ENCODE measurements around the gene JCHAIN.
"Not testable (repeated sequence)": the region's sequence is repeated elsewhere in the genome, so short reads cannot be mapped to it uniquely, and the experiment has no call there.

The JCHAIN gene

DNA sequence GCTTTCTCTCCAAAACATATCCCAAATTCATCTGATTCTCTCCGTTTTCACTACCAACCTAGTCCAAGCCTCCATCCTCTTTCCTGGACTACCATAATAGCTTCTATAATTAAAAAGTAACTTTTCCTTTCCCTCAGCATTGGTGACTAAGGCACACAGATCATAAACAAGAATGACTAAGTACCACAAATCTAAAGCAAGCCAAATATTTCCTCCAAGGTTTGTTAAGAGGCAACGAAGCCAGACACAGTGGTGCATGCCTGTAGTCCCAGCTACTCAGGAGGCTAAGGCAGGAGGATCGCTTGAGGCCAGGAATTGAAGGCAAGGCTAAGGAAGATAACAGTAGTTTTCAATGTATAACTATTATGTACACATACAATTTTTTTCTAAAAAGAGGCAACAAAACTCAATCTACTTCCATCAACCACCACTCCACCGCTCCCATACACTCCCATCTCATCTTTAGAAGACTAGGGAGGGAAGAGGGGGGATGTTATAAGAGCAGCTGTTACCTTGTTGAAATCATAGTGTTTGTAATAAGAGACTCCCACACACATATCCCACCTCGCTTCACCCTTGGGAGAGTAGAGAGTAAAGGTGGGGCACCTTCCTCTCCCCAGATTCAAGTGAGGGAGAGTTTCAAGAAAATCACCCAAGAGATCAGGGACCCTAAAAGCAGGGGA is 4.2 kb upstream of the JCHAIN start:
- Histone ChIP-seq H3K4me3 (ENCODE audit: control insufficient read depth in 1 of 7, extremely low read depth in 1 of 7, insufficient read depth in 4 of 7, low read depth in 2 of 7, low read length in 6 of 7) (no peak overlapping the region), H3K27me3 (replicated peaks in 2 of 5; ENCODE audit: control insufficient read depth in 4 of 5, insufficient read depth in 5 of 5, low read length in 4 of 5) (no peaks in the 10 kb centered on the region), H3K9me3 (ENCODE audit: control extremely low read depth in 1 of 5, control insufficient read depth in 4 of 5, insufficient read depth in 2 of 5, low read depth in 1 of 5, low read length in 4 of 5) (no peaks in the 10 kb centered on the region), H3K4me1 (ENCODE audit: control extremely low read depth in 1 of 4, control insufficient read depth in 4 of 4, insufficient read depth in 4 of 4, low read length in 3 of 4) (peaks cover 0 to 28% (median 4%) of the 10 kb centered on the region in 4 experiments), H3K36me3 (ENCODE audit: control insufficient read depth in 4 of 4, insufficient read depth in 4 of 4, low read length in 3 of 4) (no peaks in the 10 kb centered on the region), H3K27ac (ENCODE audit: insufficient read depth in 1 of 2, low read depth in 1 of 2, low read length in 2 of 2, poor library complexity in 1 of 2, severe bottlenecking in 2 of 2) (no peak overlapping the region)
- POLR2A ChIA-PET = no interaction called here
- CTCF ChIA-PET = interaction anchor here (1.2 kb wide), 1 partner anchor 15 kb away, joined by 3 read pairs; no protein-coding TSS in a partner anchor
- no peak for DNase-seq
- 70% methylated on average over 2 of the region's 5 CpGs for WGBS (ENCODE audit: insufficient coverage)

DNA sequence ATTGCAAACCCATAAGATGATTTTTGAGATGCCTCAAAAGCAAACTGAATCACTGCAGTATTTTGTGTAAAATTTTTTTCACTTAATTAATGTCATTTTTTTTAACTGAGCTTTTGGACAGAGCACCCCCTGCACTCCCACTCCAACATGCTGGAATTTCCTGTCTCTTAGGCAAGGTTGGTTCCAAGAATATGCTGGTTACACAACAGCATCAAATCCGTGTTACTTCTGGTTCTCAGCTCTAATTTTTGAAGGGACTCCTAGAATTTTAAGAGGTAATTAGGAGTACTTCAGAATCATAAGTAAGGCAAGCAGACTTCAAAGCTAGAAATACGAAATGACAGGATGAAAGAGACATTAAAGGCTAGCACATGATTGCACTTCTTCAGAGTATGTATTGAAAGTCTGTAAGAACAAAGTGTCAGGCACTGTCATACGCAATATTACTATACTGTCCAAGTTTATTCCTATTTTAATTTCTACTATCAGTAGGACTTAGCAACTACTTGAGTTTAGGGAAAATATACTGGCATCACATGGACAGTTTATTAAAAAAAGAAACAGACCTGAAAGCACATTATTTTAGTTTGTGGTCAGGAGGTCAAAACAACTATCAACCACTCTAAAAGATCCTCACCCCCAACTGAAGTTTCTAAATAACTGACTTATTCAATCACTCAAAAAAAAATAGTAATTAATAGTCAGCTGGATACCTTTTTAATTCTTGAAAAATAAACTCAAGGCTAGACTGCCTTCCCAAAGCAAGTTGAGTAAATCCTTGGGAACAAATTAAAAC is 1.6 kb upstream of the JCHAIN start:
- Histone ChIP-seq H3K27ac (ENCODE audit: insufficient read depth in 1 of 2, low read depth in 1 of 2, low read length in 2 of 2, poor library complexity in 1 of 2, severe bottlenecking in 2 of 2) (no peak overlapping the region), H3K4me3 (ENCODE audit: control insufficient read depth in 1 of 7, extremely low read depth in 1 of 7, insufficient read depth in 4 of 7, low read depth in 2 of 7, low read length in 6 of 7) (no peak overlapping the region), H3K36me3 (ENCODE audit: control insufficient read depth in 4 of 4, insufficient read depth in 4 of 4, low read length in 3 of 4) (no peaks in the 10 kb centered on the region), H3K4me1 (ENCODE audit: control extremely low read depth in 1 of 4, control insufficient read depth in 4 of 4, insufficient read depth in 4 of 4, low read length in 3 of 4) (peaks cover 0 to 26% (median 4%) of the 10 kb centered on the region in 4 experiments), H3K27me3 (replicated peaks in 2 of 5; ENCODE audit: control insufficient read depth in 4 of 5, insufficient read depth in 5 of 5, low read length in 4 of 5) (no peaks in the 10 kb centered on the region), H3K9me3 (ENCODE audit: control extremely low read depth in 1 of 5, control insufficient read depth in 4 of 5, insufficient read depth in 2 of 5, low read depth in 1 of 5, low read length in 4 of 5) (no peaks in the 10 kb centered on the region)
- POLR2A ChIA-PET = interaction anchor here (0.6 kb wide), 1 partner anchor 19 kb away, joined by 3 read pairs; no protein-coding TSS in a partner anchor
- CTCF ChIA-PET = interaction anchor here (0.5 to 1.3 kb wide), 3 partner anchors 10 to 246 kb away, joined by 3 to 5 read pairs (median 3); no protein-coding TSS in a partner anchor
- WGBS (ENCODE audit: insufficient coverage) = 86% methylated on average over 2 of the region's 3 CpGs
- DNase-seq = no peak

DNA sequence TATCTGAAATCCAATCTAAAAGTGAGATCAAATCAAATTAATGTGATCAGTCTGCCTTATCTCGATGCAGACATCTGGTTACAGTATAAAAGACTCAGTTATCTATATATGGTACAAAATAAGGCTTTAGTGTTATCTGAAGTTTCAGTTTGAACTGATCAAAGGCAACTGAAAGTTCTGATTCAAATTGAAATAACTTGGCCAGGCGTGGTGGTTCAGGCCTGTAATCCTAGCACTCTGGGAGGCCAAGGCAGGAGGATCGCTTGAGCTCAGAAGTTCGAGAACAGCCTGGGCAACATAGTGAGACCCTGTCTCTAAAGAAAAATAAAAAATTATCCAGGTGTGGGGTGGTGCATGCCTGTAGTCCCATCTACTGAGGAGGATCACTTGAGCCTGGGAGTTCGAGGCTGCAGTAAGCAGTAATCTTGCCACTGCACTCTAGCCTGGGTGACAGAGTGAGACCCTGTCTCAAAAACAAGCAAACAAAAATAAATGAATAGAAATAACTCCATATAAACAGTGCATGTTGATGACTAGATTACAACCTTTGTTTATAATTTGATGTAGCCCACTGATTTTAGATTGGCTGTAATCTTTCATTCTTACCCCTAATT is 4.9 kb downstream of the JCHAIN start:
- POLR2A ChIA-PET; H3K27me3 ChIP-seq (replicated peaks in 2 of 5; ENCODE audit: control insufficient read depth in 4 of 5, insufficient read depth in 5 of 5, low read length in 4 of 5); DNase-seq; H3K9me3 ChIP-seq (ENCODE audit: control extremely low read depth in 1 of 5, control insufficient read depth in 4 of 5, insufficient read depth in 2 of 5, low read depth in 1 of 5, low read length in 4 of 5); H3K36me3 ChIP-seq (ENCODE audit: control insufficient read depth in 4 of 4, insufficient read depth in 4 of 4, low read length in 3 of 4); H3K27ac ChIP-seq (ENCODE audit: insufficient read depth in 1 of 2, low read depth in 1 of 2, low read length in 2 of 2, poor library complexity in 1 of 2, severe bottlenecking in 2 of 2): not testable (repeated sequence)
- Histone ChIP-seq H3K4me3 (ENCODE audit: control insufficient read depth in 1 of 7, extremely low read depth in 1 of 7, insufficient read depth in 4 of 7, low read depth in 2 of 7, low read length in 6 of 7) (peak overlapping the region in 1 of 7 experiments; percentile 23), H3K4me1 (ENCODE audit: control extremely low read depth in 1 of 4, control insufficient read depth in 4 of 4, insufficient read depth in 4 of 4, low read length in 3 of 4) (peaks cover 0 to 22% (median 1%) of the 10 kb centered on the region in 4 experiments)
- CTCF ChIA-PET = interaction anchor here (1.0 to 1.2 kb wide), 3 partner anchors 9 to 61 kb away, joined by 3 read pairs; no protein-coding TSS in a partner anchor
- 91% methylated on average over 3 of the region's 5 CpGs for WGBS (ENCODE audit: insufficient coverage)

DNA sequence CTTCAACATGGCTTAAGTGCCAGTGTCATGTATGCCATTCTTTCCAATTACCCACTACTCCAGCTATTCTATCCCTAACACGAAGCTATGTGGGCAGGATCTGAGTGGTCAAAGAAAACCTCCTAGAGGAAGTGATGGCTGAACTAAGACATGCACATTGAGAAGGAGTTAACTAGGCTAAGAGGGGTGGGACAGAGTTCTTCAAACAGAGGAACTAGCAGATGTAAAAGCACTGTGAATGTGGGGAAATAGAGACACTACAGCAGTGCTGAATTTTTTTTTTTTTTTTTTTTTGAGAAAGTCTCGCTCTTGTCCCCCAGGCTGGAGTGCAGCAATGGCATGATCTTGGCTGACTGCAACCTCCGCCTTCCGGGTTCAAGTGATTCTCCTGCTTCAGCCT is 6.2 kb downstream of the JCHAIN start:
- POLR2A ChIA-PET = no interaction called here
- Histone ChIP-seq H3K4me3 (ENCODE audit: control insufficient read depth in 1 of 7, extremely low read depth in 1 of 7, insufficient read depth in 4 of 7, low read depth in 2 of 7, low read length in 6 of 7) (no peak overlapping the region), H3K27me3 (replicated peaks in 2 of 5; ENCODE audit: control insufficient read depth in 4 of 5, insufficient read depth in 5 of 5, low read length in 4 of 5) (no peaks in the 10 kb centered on the region), H3K36me3 (ENCODE audit: control insufficient read depth in 4 of 4, insufficient read depth in 4 of 4, low read length in 3 of 4) (no peaks in the 10 kb centered on the region), H3K4me1 (ENCODE audit: control extremely low read depth in 1 of 4, control insufficient read depth in 4 of 4, insufficient read depth in 4 of 4, low read length in 3 of 4) (peaks cover 0 to 18% (median 0%) of the 10 kb centered on the region in 4 experiments), H3K27ac (ENCODE audit: insufficient read depth in 1 of 2, low read depth in 1 of 2, low read length in 2 of 2, poor library complexity in 1 of 2, severe bottlenecking in 2 of 2) (no peak overlapping the region), H3K9me3 (ENCODE audit: control extremely low read depth in 1 of 5, control insufficient read depth in 4 of 5, insufficient read depth in 2 of 5, low read depth in 1 of 5, low read length in 4 of 5) (no peaks in the 10 kb centered on the region)
- WGBS (ENCODE audit: insufficient coverage) = no CpG with 5 or more reads among the region's 4 CpGs
- CTCF ChIA-PET = interaction anchor here (0.7 to 1.4 kb wide), 3 partner anchors 38 to 77 kb away, joined by 3 read pairs; no protein-coding TSS in a partner anchor
- no peak for DNase-seq

DNA sequence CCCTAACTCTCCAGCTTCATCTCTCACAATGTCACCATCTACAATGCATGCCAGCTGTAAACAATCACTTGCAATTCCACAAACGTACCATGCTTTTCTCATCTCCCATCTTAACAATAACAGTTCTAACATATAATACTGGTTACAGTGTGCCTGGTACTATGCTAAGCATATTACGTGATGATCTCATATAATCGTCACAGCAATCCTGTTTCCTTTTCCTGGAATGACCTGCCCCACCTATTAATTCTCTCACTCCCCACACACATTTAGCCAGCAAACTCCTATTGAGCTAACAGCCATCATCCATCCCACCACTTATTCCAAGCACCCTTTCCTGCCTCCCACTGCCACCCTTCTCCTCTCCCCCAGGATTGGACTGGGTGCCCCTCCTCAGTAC is 7.9 kb downstream of the JCHAIN start:
- H3K27ac ChIP-seq (ENCODE audit: insufficient read depth in 1 of 2, low read depth in 1 of 2, low read length in 2 of 2, poor library complexity in 1 of 2, severe bottlenecking in 2 of 2) = no peak overlapping the region
- H3K4me1 ChIP-seq (ENCODE audit: control extremely low read depth in 1 of 4, control insufficient read depth in 4 of 4, insufficient read depth in 4 of 4, low read length in 3 of 4) = peaks cover 0 to 18% (median 0%) of the 10 kb centered on the region in 4 experiments
- peaks cover 0 to 4% (median 0%) of the 10 kb centered on the region in 4 experiments for H3K36me3 ChIP-seq (ENCODE audit: control insufficient read depth in 4 of 4, insufficient read depth in 4 of 4, low read length in 3 of 4)
- no peaks in the 10 kb centered on the region for H3K9me3 ChIP-seq (ENCODE audit: control extremely low read depth in 1 of 5, control insufficient read depth in 4 of 5, insufficient read depth in 2 of 5, low read depth in 1 of 5, low read length in 4 of 5)
- 80% methylated on average over 3 of the region's 3 CpGs for WGBS (ENCODE audit: insufficient coverage)
- no peak for DNase-seq
- CTCF ChIA-PET = interaction anchor here (1.6 kb wide), 1 partner anchor 9 kb away, joined by 5 read pairs; no protein-coding TSS in a partner anchor
- POLR2A ChIA-PET = no interaction called here
- no peaks in the 10 kb centered on the region for H3K27me3 ChIP-seq (replicated peaks in 2 of 5; ENCODE audit: control insufficient read depth in 4 of 5, insufficient read depth in 5 of 5, low read length in 4 of 5)
- no peak overlapping the region for H3K4me3 ChIP-seq (ENCODE audit: control insufficient read depth in 1 of 7, extremely low read depth in 1 of 7, insufficient read depth in 4 of 7, low read depth in 2 of 7, low read length in 6 of 7)

DNA sequence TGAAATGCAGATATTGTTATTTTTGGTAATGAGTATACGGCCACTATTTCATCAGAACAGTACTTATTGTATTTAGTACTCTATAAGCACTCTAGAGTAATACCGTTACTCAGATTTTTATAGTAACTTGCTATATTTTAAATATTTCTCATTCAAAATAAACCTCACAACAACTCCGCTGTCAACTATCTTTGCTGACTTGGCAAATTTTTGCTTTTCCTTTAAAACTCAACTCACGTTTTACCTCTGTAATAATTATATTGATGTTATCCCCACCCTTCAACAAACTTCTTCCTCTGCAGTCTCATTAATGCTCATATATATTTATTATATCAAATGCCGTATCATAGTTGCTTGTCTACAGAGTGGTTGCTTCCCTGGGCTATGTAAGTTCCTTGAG is 9.0 kb downstream of the JCHAIN start:
- ChIA-PET POLR2A (no interaction called here), CTCF (interaction anchor here (1.0 to 1.6 kb wide), 2 partner anchors 10 to 20 kb away, joined by 5 read pairs; no protein-coding TSS in a partner anchor)
- Histone ChIP-seq H3K27ac (ENCODE audit: insufficient read depth in 1 of 2, low read depth in 1 of 2, low read length in 2 of 2, poor library complexity in 1 of 2, severe bottlenecking in 2 of 2) (no peak overlapping the region), H3K9me3 (ENCODE audit: control extremely low read depth in 1 of 5, control insufficient read depth in 4 of 5, insufficient read depth in 2 of 5, low read depth in 1 of 5, low read length in 4 of 5) (no peaks in the 10 kb centered on the region), H3K4me3 (ENCODE audit: control insufficient read depth in 1 of 7, extremely low read depth in 1 of 7, insufficient read depth in 4 of 7, low read depth in 2 of 7, low read length in 6 of 7) (no peak overlapping the region), H3K27me3 (replicated peaks in 2 of 5; ENCODE audit: control insufficient read depth in 4 of 5, insufficient read depth in 5 of 5, low read length in 4 of 5) (no peaks in the 10 kb centered on the region), H3K4me1 (ENCODE audit: control extremely low read depth in 1 of 4, control insufficient read depth in 4 of 4, insufficient read depth in 4 of 4, low read length in 3 of 4) (peaks cover 0 to 18% (median 0%) of the 10 kb centered on the region in 4 experiments), H3K36me3 (ENCODE audit: control insufficient read depth in 4 of 4, insufficient read depth in 4 of 4, low read length in 3 of 4) (peaks cover 0 to 4% (median 0%) of the 10 kb centered on the region in 4 experiments)
- DNase-seq = no peak
- 100% methylated on average over 2 of the region's 5 CpGs for WGBS (ENCODE audit: insufficient coverage)

Measured in common myeloid progenitor, CD34-positive (primary cell).